Pancreas (tissue), 10 donors: Measurements from ENCODE around the gene PITX3. TPM values are rescaled to one million over a fixed set of nuclear protein-coding genes. Genes with fewer than 3 reads are reported as not detected.
"Not testable (repeated sequence)": the region's sequence is repeated elsewhere in the genome, so short reads cannot be mapped to it uniquely, and the experiment has no call there.

Source experiments
- ATAC-seq, 4 donors: fragments of 200-7000 bp; cut with Tn5 transposase; one replicate each; pipeline versions ENCODE4 v1.8.0 to v1.9.1; 2020; ENCODE audit warnings: mild to moderate bottlenecking in 4 of 4, moderate library complexity in 4 of 4
- DNase-seq, 6 donors: peaks; one replicate each; pipeline ENCODE4 v3.0.0-alpha.2; 2020
- FAIRE-seq: peaks from 2 replicates; lab custom pipeline; 2012; peaks lifted over from hg19 to GRCh38; lab: Jason Lieb, UNC
- H3K27ac ChIP-seq, 4 donors: fragments of 200-600 bp; sonication (generic); 1 replicate in 3 of 4; 2 replicates in 1 of 4; pipeline versions ENCODE4 v1.5.0 to v1.8.0; 2020
- H3K27me3 ChIP-seq, 4 donors: fragments of 200-600 bp; one replicate each; pipeline ENCODE4 v1.8.0; 2021
- H3K36me3 ChIP-seq, 3 donors: fragments of 200-600 bp; sonication (generic) in 1 of 3; one replicate each; pipeline versions ENCODE4 v1.5.0 to v1.8.0; 2020 to 2021
- H3K4me1 ChIP-seq, 3 donors: fragments of 200-600 bp; one replicate each; pipeline ENCODE4 v1.8.0; 2021
- H3K4me3 ChIP-seq, 4 donors: fragments of 200-600 bp; sonication (generic) in 2 of 4; one replicate each; pipeline versions ENCODE4 v1.5.0 to v1.8.0; 2020 to 2021
- H3K9me3 ChIP-seq, 4 donors: fragments of 200-600 bp; one replicate each; pipeline ENCODE4 v1.8.0; 2021
- whole genome bisulfite sequencing, 2 donors: extraction: QIAGEN DNeasy Blood & Tissue Kit; methylation state at CpG; one replicate each; pipeline ENCODE4 v1.1.7; 2013; 5-methylcytosine and 5-hydroxymethylcytosine counted together
- intact Hi-C, 3 donors: fragments of 100-400 bp; cut with DNase I; formaldehyde crosslinking; loops; one replicate each; pipeline versions ENCODE4 v1.11.1 to v1.14.2; 2022
- polyA plus RNA-seq, 2 donors: library from polyadenylated mRNA; stranded (reverse); fragments of 200-250 nt; gene quantifications; one replicate each; pipeline ENCODE4 v1.2.3, GENCODE V29; 2013
- total RNA-seq, 6 donors: library from RNA; stranded (reverse); fragmentation: NEBNext Ultra II Directional in 4 of 6; extraction: Animal tissue kit (Norgen Biotek cat#: 25700) in 4 of 6; gene quantifications; one replicate each; pipeline versions ENCODE4 v1.2.1 to v1.2.4, GENCODE V29; 2021 to 2023
- TF ChIP-seq, protein P1 (sequence below), 4 donors: fragments of 200-600 bp; sonication (generic) in 3 of 4; IDR thresholded peaks; one replicate each; pipeline versions ENCODE4 v1.5.0 to v1.8.0; 2021; ENCODE audit warnings: antibody characterized with exemption in 4 of 4
- donor health status: healthy with polysubstance abuse.
- donor health status: DM: no; HTN: no; CAD: no; lungs with moderate emphysema.
- donor health status: DM: no; HTN: no; CAD: no.
- donor health status: control.
- donor health status: control.
- donor health status: Bipolar disorder and iron deficiency.
- donor health status: DM: yes; HTN: yes; CAD: no.
- donor health status: DM: no; HTN: no; CAD: no.
- donor health status: DM: no; HTN: no; CAD: no.
- donor health status: DM: yes; HTN: yes; CAD: no.

Gene PITX3
- total and polyA plus RNA-seq, 8 donors = not detected

DNA sequence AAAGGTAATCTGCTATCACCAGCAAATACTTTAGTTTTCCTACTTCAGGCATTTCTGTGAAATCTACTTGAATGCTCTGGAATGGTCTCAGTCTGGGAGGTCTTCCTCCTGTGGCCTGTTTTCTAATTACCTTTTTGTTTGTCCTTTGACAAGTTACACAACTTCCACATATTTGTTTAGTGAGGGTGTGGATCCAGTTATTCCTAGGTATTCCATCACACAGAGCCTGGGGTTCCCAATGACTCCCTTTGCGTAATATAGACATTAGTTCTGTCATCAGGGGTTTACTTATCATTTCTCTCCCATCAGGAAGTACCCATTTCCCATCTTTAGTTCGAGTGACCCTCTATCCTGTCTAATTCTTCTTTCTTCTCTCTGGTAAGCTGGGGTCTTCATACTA lies 43.3 kb downstream of the PITX3 start:
- Histone ChIP-seq H3K4me1 (no peaks in the 10 kb centered on the region), H3K4me3 (no peak overlapping the region), H3K27me3 (no peaks in the 10 kb centered on the region), H3K36me3 (no peaks in the 10 kb centered on the region), H3K9me3 (no peaks in the 10 kb centered on the region), H3K27ac (no peak overlapping the region)
- FAIRE-seq = no peak
- 71 to 74% methylated on average over 2 of the region's 2 CpGs for WGBS, 2 donors
- TF ChIP-seq, protein P1, sequence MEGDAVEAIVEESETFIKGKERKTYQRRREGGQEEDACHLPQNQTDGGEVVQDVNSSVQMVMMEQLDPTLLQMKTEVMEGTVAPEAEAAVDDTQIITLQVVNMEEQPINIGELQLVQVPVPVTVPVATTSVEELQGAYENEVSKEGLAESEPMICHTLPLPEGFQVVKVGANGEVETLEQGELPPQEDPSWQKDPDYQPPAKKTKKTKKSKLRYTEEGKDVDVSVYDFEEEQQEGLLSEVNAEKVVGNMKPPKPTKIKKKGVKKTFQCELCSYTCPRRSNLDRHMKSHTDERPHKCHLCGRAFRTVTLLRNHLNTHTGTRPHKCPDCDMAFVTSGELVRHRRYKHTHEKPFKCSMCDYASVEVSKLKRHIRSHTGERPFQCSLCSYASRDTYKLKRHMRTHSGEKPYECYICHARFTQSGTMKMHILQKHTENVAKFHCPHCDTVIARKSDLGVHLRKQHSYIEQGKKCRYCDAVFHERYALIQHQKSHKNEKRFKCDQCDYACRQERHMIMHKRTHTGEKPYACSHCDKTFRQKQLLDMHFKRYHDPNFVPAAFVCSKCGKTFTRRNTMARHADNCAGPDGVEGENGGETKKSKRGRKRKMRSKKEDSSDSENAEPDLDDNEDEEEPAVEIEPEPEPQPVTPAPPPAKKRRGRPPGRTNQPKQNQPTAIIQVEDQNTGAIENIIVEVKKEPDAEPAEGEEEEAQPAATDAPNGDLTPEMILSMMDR (IDR thresholded peaks at IDR 0.05) = no peak
- ATAC-seq = no peak
- DNase-seq = no peak
- intact Hi-C loops = no loop called here

DNA sequence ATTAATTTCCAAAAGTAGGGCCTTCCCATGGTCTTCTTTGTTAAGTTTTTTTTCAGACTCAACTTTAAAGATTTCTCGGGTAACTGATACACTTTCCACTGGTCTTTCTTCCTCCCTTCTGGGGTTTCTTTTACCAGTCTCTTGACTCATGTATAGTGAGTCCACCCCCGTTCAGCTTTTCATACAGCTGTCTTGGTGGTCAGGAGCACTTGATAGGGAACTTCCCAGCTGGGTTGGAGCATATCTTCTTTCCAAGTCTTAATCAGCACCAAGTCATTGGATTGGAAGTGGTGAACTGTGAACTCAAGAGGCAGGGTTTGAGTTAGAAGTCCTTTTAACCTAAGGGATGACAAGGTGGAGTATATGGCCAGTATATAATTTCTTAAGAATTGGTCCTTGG lies 44.4 kb downstream of the PITX3 start:
- Histone ChIP-seq H3K27me3 (no peaks in the 10 kb centered on the region), H3K4me3 (no peak overlapping the region), H3K36me3 (no peaks in the 10 kb centered on the region), H3K9me3 (no peaks in the 10 kb centered on the region), H3K27ac (no peak overlapping the region), H3K4me1 (no peaks in the 10 kb centered on the region)
- 73 to 74% methylated on average over 2 of the region's 2 CpGs for WGBS, 2 donors
- TF ChIP-seq, protein P1 (IDR thresholded peaks at IDR 0.05) = no peak
- FAIRE-seq (no peak), ATAC-seq (no peak), DNase-seq (no peak)
- intact Hi-C loops = no loop called here

DNA sequence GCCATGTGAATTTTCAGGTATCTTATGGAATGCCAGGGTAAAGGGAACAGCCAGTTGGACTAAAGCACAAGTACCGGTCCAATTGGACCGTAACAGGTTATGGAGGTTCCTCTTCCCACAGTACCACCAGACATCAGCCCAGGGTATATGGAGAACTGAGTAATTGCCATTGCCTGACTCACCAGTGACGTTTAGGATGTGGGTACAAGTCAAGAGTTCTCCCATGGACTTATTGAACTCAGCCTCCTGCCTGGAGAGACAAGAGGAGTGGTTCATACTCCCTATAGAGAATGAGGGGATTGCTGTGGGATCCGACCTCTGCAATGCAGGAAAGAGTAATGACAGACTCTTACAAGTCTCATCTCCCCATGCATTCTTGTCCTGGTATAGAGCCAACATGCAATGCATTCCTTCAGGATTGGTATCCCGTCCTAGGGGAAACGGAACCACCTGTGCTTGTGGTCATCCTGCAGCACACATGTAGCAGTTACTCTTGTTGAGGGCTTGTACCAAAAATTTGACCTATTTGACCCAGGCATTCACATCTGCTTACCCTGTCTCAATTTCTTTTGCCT lies 45.9 kb downstream of the PITX3 start:
- intact Hi-C loops = no loop called here
- DNase-seq = no peak

DNA sequence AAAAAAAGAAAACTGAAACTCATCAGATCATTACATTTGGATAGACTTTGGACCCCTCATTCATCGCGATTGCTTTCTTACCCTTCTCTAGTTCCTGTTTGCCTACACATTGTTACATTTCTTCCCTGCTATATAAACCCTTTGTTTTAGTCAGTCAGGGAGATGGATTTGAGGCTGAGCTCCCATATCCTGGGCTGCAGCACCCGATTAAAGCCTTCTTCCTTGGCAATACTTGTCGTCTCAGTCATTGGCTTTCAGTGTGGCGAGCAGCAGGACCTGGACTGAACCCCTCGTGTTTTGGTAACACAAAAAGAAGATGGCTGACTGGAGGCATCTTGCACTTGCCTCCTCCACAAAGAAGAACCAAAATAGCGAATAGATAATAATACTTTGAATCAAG lies 49.4 kb downstream of the PITX3 start:
- Histone ChIP-seq H3K4me3 (no peak overlapping the region), H3K36me3 (no peaks in the 10 kb centered on the region), H3K4me1 (no peaks in the 10 kb centered on the region), H3K27ac (no peak overlapping the region), H3K9me3 (no peaks in the 10 kb centered on the region), H3K27me3 (no peaks in the 10 kb centered on the region)
- no peak for FAIRE-seq
- TF ChIP-seq, protein P1 (IDR thresholded peaks at IDR 0.05) = no peak
- ATAC-seq = no peak
- DNase-seq = no peak
- intact Hi-C loops = no loop called here
- WGBS, 2 donors = 70 to 75% methylated on average over 7 of the region's 7 CpGs

More for the DNA sequence above, 45.9 kb downstream of the PITX3 start:
- H3K36me3 ChIP-seq = no peaks in the 10 kb centered on the region
- no peaks in the 10 kb centered on the region for H3K4me1 ChIP-seq
- no peak overlapping the region for H3K27ac ChIP-seq
- FAIRE-seq = no peak
- 76 to 82% methylated on average over 6 of the region's 6 CpGs for WGBS, 2 donors
- H3K27me3 ChIP-seq = no peaks in the 10 kb centered on the region
- TF ChIP-seq, protein P1 (IDR thresholded peaks at IDR 0.05) = no peak
- no peaks in the 10 kb centered on the region for H3K9me3 ChIP-seq
- no peak overlapping the region for H3K4me3 ChIP-seq
- no peak for ATAC-seq

DNA sequence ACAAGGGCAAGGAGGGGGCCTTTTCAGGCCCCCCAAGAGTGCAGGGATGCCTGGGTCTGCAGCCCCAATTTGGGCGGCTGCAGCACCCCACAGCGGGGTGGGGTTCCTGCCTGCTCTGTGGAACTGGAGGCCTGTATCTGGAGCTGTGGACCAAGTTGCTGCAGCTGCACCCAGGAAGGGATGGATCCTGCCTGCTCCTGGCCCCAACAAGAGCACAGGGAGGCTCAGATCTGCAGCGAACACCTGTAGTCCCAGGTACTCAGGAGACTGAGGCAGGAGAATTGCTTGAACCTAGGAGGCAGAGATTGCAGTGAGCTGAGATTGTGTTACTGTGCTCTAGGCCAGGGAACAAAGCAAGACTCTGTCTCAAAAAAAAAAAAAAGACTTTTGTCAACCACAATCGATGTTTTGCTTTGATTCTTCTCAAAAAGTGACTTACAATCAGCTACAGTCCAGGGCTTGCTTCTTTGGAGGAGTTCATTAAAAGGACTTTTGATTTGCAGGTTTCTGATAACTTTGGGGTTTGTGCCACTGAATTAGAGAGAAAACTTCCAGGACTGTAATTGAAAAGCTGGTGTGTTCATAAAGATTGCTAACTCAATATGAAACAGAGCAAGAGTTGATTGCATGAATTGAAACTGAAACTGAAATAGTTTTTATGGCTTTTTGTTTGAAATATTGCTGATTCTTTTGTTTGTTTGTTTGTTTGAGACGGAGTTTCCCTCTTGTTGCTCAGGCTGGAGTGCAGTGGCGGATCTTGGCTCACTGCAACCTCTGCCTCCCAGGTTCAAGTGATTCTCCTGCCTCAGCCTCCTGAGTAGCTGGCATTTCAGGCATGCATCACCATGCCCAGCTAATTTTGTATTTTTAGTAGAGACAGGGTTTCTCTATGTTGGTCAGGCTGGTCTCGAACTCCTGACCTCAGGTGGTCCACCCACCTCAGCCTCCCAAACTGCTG lies 52.1 kb downstream of the PITX3 start:
- H3K27ac ChIP-seq, H3K9me3 ChIP-seq, H3K36me3 ChIP-seq, H3K27me3 ChIP-seq, FAIRE-seq, intact Hi-C loops, H3K4me1 ChIP-seq, H3K4me3 ChIP-seq, DNase-seq, ATAC-seq: not testable (repeated sequence)
- 70 to 76% methylated on average over 7 of the region's 7 CpGs for WGBS, 2 donors
